K562 (cell line): ENCODE data around the gene HSPA5. TPM values are rescaled to one million over a fixed set of nuclear protein-coding genes. Genes with fewer than 3 reads are reported as not detected.

ENCODE experiments used
- BCLAF1 ChIP-seq, 2 experiments: fragments of 450-650 bp in 1 of 2; IDR thresholded peaks; 2 replicates each; pipeline ENCODE4 v1.6.1; 2011 to 2017; ENCODE audit warnings: low read depth in 2 of 2, antibody characterized with exemption in 1 of 2, borderline replicate concordance in 1 of 2, low read length in 1 of 2, mild to moderate bottlenecking in 1 of 2, mixed read lengths in 1 of 2; ENCODE audit not compliant: control insufficient read depth in 1 of 2
- CBX3 ChIP-seq, 2 experiments: IDR thresholded peaks; 1 replicate in 1 of 2; 2 replicates in 1 of 2; pipeline ENCODE4 v1.6.1; 2012; ENCODE audit warnings: inconsistent platforms in 2 of 2, low read length in 2 of 2, borderline replicate concordance in 1 of 2, control low read depth in 1 of 2
- ELK3 ChIP-seq: fragments of 450-650 bp; formaldehyde crosslinking; IDR thresholded peaks from 2 replicates; pipeline ENCODE4 v1.4.0; 2020; ENCODE audit warnings: mild to moderate bottlenecking
- ESRRB ChIP-seq: fragments of 250-450 bp; sonication (Bioruptor Pico); IDR thresholded peaks from 2 replicates; pipeline ENCODE4 v1.5.0; 2020; ENCODE audit warnings: mild to moderate bottlenecking, moderate library complexity, borderline replicate concordance
- FOS ChIP-seq: IDR thresholded peaks from 3 replicates; pipeline ENCODE4 v1.6.1; 2011; ENCODE audit not compliant: insufficient read length; ENCODE audit errors: extremely low read depth
- KLF13 ChIP-seq: fragments of 450-650 bp; IDR thresholded peaks from 2 replicates; pipeline ENCODE4 v1.6.1; 2016; ENCODE audit warnings: missing genetic modification characterization, low read depth, mild to moderate bottlenecking, missing compliant biosample characterization, moderate library complexity, borderline replicate concordance
- POLR2B ChIP-seq: fragments of 450-650 bp; IDR thresholded peaks from 2 replicates; pipeline ENCODE4 v1.6.1; 2018; ENCODE audit warnings: low read depth; ENCODE audit not compliant: partially characterized antibody
- RFX7 ChIP-seq: fragments of 250-450 bp; sonication (Bioruptor Pico); IDR thresholded peaks from 2 replicates; pipeline ENCODE4 v1.5.1; 2021; ENCODE audit warnings: mild to moderate bottlenecking
- TEAD1 ChIP-seq, 2 experiments: fragments of 450-650 bp in 1 of 2; sonication (generic) in 1 of 2; formaldehyde crosslinking; IDR thresholded peaks; 2 replicates each; pipeline versions ENCODE4 v1.4.0 to v1.8.0; 2020 to 2022; ENCODE audit warnings: mild to moderate bottlenecking in 2 of 2, missing genetic modification reagents in 1 of 2
- YBX1 ChIP-seq: fragments of 450-650 bp; IDR thresholded peaks from 2 replicates; pipeline ENCODE4 v1.7.1; 2016; ENCODE audit warnings: mild to moderate bottlenecking
- ZC3H11A ChIP-seq: IDR thresholded peaks from 2 replicates; pipeline ENCODE4 v1.6.1; 2012; ENCODE audit warnings: low read depth, low read length, improper control_type of control experiment
- ZNF318 ChIP-seq, 2 experiments: fragments of 450-650 bp; IDR thresholded peaks; 2 replicates each; pipeline ENCODE4 v1.6.1; 2016; ENCODE audit warnings: mild to moderate bottlenecking in 2 of 2, borderline replicate concordance in 1 of 2, low read depth in 1 of 2, moderate library complexity in 1 of 2
- ZNF431 ChIP-seq: sonication (generic); formaldehyde crosslinking; IDR thresholded peaks from 2 replicates; pipeline ENCODE4 v1.8.0; 2022; ENCODE audit warnings: mild to moderate bottlenecking, missing genetic modification reagents
- ZNF445 ChIP-seq: fragments of 250-450 bp; sonication (Bioruptor Pico); IDR thresholded peaks from 2 replicates; pipeline ENCODE4 v1.4.0; 2020; ENCODE audit warnings: low read depth, mild to moderate bottlenecking, moderate library complexity
- polyA plus RNA-seq, 8 experiments: library from polyadenylated mRNA; depleted of rRNA in 4 of 8; stranded (reverse) in 5 of 8; unstranded in 3 of 8; fragments of >200 nt; fragmentation: Nextera tagmentation in 2 of 8; fragmentation: Illumina TruSeq in 1 of 8; extraction: Ambion mirVana in 2 of 8; extraction: Trizol in 1 of 8; gene quantifications; 2 replicates each; pipeline versions ENCODE4 v1.2.1 to v1.2.3, GENCODE V29; 2011 to 2014; ENCODE audit warnings: inconsistent platforms in 1 of 8, missing spikeins in 1 of 8
- total RNA-seq, 7 experiments: library from RNA; depleted of rRNA in 6 of 7; stranded (reverse); fragments of >200 nt in 6 of 7; fragmentation: Illumina TruSeq in 2 of 7; extraction: Trizol in 2 of 7; gene quantifications; 2 replicates each; pipeline versions ENCODE4 v1.2.1 to v1.2.3, GENCODE V29; 2011 to 2021; ENCODE audit warnings: low replicate concordance in 1 of 7

HSPA5 gene
- total and polyA plus RNA-seq, 9 of the 15 experiments (the other 6 are each of a cell fraction or from before 2014, with no cell fraction given), result 48.0 to 265 (median 113) TPM

- no peak for TF ChIP-seq ZNF318 (IDR thresholded peaks at IDR 0.05; ENCODE audit: borderline replicate concordance in 1 of 2, low read depth in 1 of 2)
- TF ChIP-seq ZNF431 (CRISPR knock-in tag), result no peak
- TF ChIP-seq RFX7 (CRISPR knock-in tag), result no peak
- no peak for TF ChIP-seq CBX3 (IDR thresholded peaks at IDR 0.05; ENCODE audit: borderline replicate concordance in 1 of 2, low read length in 2 of 2)
- no peak for TF ChIP-seq BCLAF1 (IDR thresholded peaks at IDR 0.05; ENCODE audit: borderline replicate concordance in 1 of 2, control insufficient read depth in 1 of 2, low read depth in 2 of 2, low read length in 1 of 2)
- no peak for TF ChIP-seq ZNF445 (CRISPR knock-in tag)
- TF ChIP-seq POLR2B, result no peak
- no peak for TF ChIP-seq ESRRB (CRISPR knock-in tag)
- TF ChIP-seq KLF13 (tag), result no peak
- TF ChIP-seq YBX1, result no peak
- TF ChIP-seq ZC3H11A, result no peak
- TF ChIP-seq FOS, result no peak
- no peak for TF ChIP-seq ELK3 (CRISPR knock-in tag)
- TF ChIP-seq TEAD1 (CRISPR knock-in tag; IDR thresholded peaks at IDR 0.05), result 0 out of 4 replicates have a peak, but pooled peaks of 1 of the 2 experiments have one; percentile 19
Measured at GRCh38 chr9:125246261-125246667, 5.1 kb upstream of the HSPA5 start (continued).
